Measurements from ENCODE around the gene IGFL2. TPM values are rescaled to one million over a fixed set of nuclear protein-coding genes. Genes with fewer than 3 reads are reported as not detected.

IGFL2 gene
- total and polyA plus RNA-seq, 2 donors: not detected

Other genes with a start within 250 kb of the IGFL2 start
- 1.3 TPM for gene MYPOP, start 245.6 kb upstream of the IGFL2 start, total RNA-seq
- gene MYPOP, start 245.6 kb upstream of the IGFL2 start, polyA plus RNA-seq: 8.2 TPM
- not detected for gene NANOS2, start 233.5 kb upstream of the IGFL2 start, total RNA-seq
- gene NANOS2, start 233.5 kb upstream of the IGFL2 start, polyA plus RNA-seq: not detected
- gene NOVA2, start 174.4 kb upstream of the IGFL2 start, total RNA-seq: 1.2 TPM
- 2.2 TPM for gene NOVA2, start 174.4 kb upstream of the IGFL2 start, polyA plus RNA-seq
- gene CCDC61, start 152.8 kb upstream of the IGFL2 start, total RNA-seq: 3.2 TPM
- gene CCDC61, start 152.8 kb upstream of the IGFL2 start, polyA plus RNA-seq: 19.6 TPM
- gene PGLYRP1, start 125.2 kb upstream of the IGFL2 start, total RNA-seq: not detected
- gene PGLYRP1, start 125.2 kb upstream of the IGFL2 start, polyA plus RNA-seq: 0.18 TPM
- 0.21 TPM for gene IGFL4, start 107.2 kb upstream of the IGFL2 start, total RNA-seq
- gene IGFL4, start 107.2 kb upstream of the IGFL2 start, polyA plus RNA-seq: not detected
- gene IGFL3, start 23.6 kb upstream of the IGFL2 start, total RNA-seq: not detected
- not detected for gene IGFL3, start 23.6 kb upstream of the IGFL2 start, polyA plus RNA-seq
- gene IGFL1, start 81.5 kb downstream of the IGFL2 start, total RNA-seq: not detected
- gene IGFL1, start 81.5 kb downstream of the IGFL2 start, polyA plus RNA-seq: 0.11 TPM
- 41.0 TPM for gene HIF3A, start 148.8 kb downstream of the IGFL2 start, total RNA-seq
- gene HIF3A, start 148.8 kb downstream of the IGFL2 start, polyA plus RNA-seq: 186 TPM
- 30.7 TPM for gene PPP5C, start 198.8 kb downstream of the IGFL2 start, total RNA-seq
- gene PPP5C, start 198.8 kb downstream of the IGFL2 start, polyA plus RNA-seq: 44.5 TPM

Data from urinary bladder (tissue), 2 donors.